SK-N-SH (cell line): ENCODE measurements around the gene NOTCH3. TPM values are rescaled to one million over a fixed set of nuclear protein-coding genes. Genes with fewer than 3 reads are reported as not detected.

Experiments
- CTCF ChIA-PET: fragments of 300-600, 350-600 bp; formaldehyde crosslinking; extraction: SDS; loops from one replicate; lab custom pipeline; 2021; lab: Yijun Ruan, JAX
- POLR2A ChIA-PET: fragments of 350-600 bp; sonication (Branson Sonifier 250); formaldehyde crosslinking; extraction: SDS; loops from one replicate; lab custom pipeline; 2020; ENCODE audit warnings: antibody characterized with exemption, inconsistent platforms; lab: Yijun Ruan, JAX
- DNase-seq: peaks from one replicate; pipeline ENCODE4 v3.0.0; 2012
- H2AFZ ChIP-seq: fragments of 200-600 bp; sonication (generic); 2 replicates; pipeline ENCODE4 v1.8.1; 2016; ENCODE audit warnings: antibody characterized with exemption, mild to moderate bottlenecking, low read depth
- H3F3A ChIP-seq: fragments of 200-600 bp; sonication (generic); replicated peaks from 2 replicates; pipeline ENCODE3; 2016; ENCODE audit warnings: antibody characterized with exemption, mild to moderate bottlenecking; ENCODE audit not compliant: insufficient read depth
- H3K27ac ChIP-seq, 2 experiments: fragments of 200-500 bp in 1 of 2; fragments of 200-600 bp in 1 of 2; sonication (Bioruptor generic) in 1 of 2; sonication (generic), shearing (Covaris generic) in 1 of 2; 2 replicates each; pipeline versions ENCODE4 v1.5.1 to v1.6.1; 2014 to 2016; ENCODE audit warnings: low read depth in 2 of 2, inconsistent platforms in 1 of 2, low read length in 1 of 2, mild to moderate bottlenecking in 1 of 2, mixed read lengths in 1 of 2
- H3K27me3 ChIP-seq: fragments of 200-600 bp; sonication (generic), shearing (Covaris generic); 2 replicates; pipeline ENCODE4 v1.6.1; 2016; ENCODE audit warnings: mixed run types; ENCODE audit not compliant: insufficient read depth
- H3K36me3 ChIP-seq, 2 experiments: fragments of 200-500 bp in 1 of 2; fragments of 200-600 bp in 1 of 2; sonication (Bioruptor generic) in 1 of 2; sonication (generic) in 1 of 2; replicated peaks in 1 of 2; 2 replicates each; pipeline versions ENCODE3 to v1.5.1; 2014 to 2016; ENCODE audit warnings: low read length in 1 of 2, mild to moderate bottlenecking in 1 of 2; ENCODE audit not compliant: insufficient read depth in 2 of 2, control insufficient read depth in 1 of 2
- H3K4me1 ChIP-seq, 2 experiments: fragments of 200-500 bp in 1 of 2; fragments of 200-600 bp in 1 of 2; sonication (Bioruptor generic) in 1 of 2; sonication (generic), shearing (Covaris generic) in 1 of 2; 2 replicates each; pipeline versions ENCODE4 v1.5.1 to v1.6.1; 2014 to 2016; ENCODE audit warnings: low read depth in 1 of 2, low read length in 1 of 2, mixed run types in 1 of 2; ENCODE audit not compliant: insufficient read depth in 2 of 2, control insufficient read depth in 1 of 2
- H3K4me2 ChIP-seq: fragments of 200-600 bp; sonication (generic), shearing (Covaris generic); 2 replicates; pipeline ENCODE4 v1.6.1; 2017; ENCODE audit warnings: mixed run types
- H3K4me3 ChIP-seq, 2 experiments: fragments of 200-500 bp in 1 of 2; fragments of 200-600 bp in 1 of 2; sonication (Bioruptor generic) in 1 of 2; sonication (generic), shearing (Covaris generic) in 1 of 2; 2 replicates each; pipeline versions ENCODE4 v1.5.1 to v1.8.1; 2014 to 2016; ENCODE audit warnings: low read depth in 2 of 2, inconsistent platforms in 1 of 2, low read length in 1 of 2, mild to moderate bottlenecking in 1 of 2, mixed read lengths in 1 of 2, moderate library complexity in 1 of 2
- H3K79me2 ChIP-seq: fragments of 200-600 bp; sonication (generic); 2 replicates; pipeline ENCODE4 v1.8.1; 2017; ENCODE audit warnings: mild to moderate bottlenecking; ENCODE audit not compliant: insufficient read depth
- H3K9ac ChIP-seq: fragments of 200-600 bp; sonication (generic); 2 replicates; pipeline ENCODE4 v1.6.1; 2017; ENCODE audit warnings: mixed run types
- H3K9me2 ChIP-seq: fragments of 200-600 bp; sonication (generic); 2 replicates; pipeline ENCODE4 v1.6.1; 2017; ENCODE audit warnings: mixed run types
- H3K9me3 ChIP-seq: fragments of 200-600 bp; sonication (generic); 2 replicates; pipeline ENCODE4 v1.6.1; 2017; ENCODE audit warnings: mixed run types, mild to moderate bottlenecking, moderate library complexity
- H4K20me1 ChIP-seq: fragments of 200-600 bp; sonication (generic); 2 replicates; pipeline ENCODE4 v1.6.1; 2017; ENCODE audit warnings: mild to moderate bottlenecking, mixed run types; ENCODE audit not compliant: insufficient read depth
- EP300 ChIP-seq, 2 experiments: IDR thresholded peaks; 2 replicates each; pipeline versions ENCODE4 v1.4.0 to v1.6.1; 2012; ENCODE audit warnings: borderline replicate concordance in 1 of 2, low read depth in 1 of 2, low read length in 1 of 2
- FOXM1 ChIP-seq: IDR thresholded peaks from 2 replicates; pipeline ENCODE4 v1.4.0; 2012; ENCODE audit warnings: low read depth, mild to moderate bottlenecking
- GATA2 ChIP-seq: sonication (generic); formaldehyde crosslinking; IDR thresholded peaks from 2 replicates; pipeline ENCODE4 v1.5.0; 2020; ENCODE audit warnings: mild to moderate bottlenecking, missing genetic modification reagents
- JUND ChIP-seq: IDR thresholded peaks from 2 replicates; pipeline ENCODE4 v1.4.0; 2012
- MEF2A ChIP-seq: IDR thresholded peaks from 2 replicates; pipeline ENCODE4 v1.4.0; 2012; ENCODE audit warnings: low read depth, borderline replicate concordance
- NRF1 ChIP-seq: IDR thresholded peaks from 2 replicates; pipeline ENCODE4 v1.6.1; 2012; ENCODE audit warnings: low read depth, mild to moderate bottlenecking, low read length
- PBX3 ChIP-seq: IDR thresholded peaks from 2 replicates; pipeline ENCODE4; 2012
- RAD21 ChIP-seq: IDR thresholded peaks from 2 replicates; pipeline ENCODE4 v1.6.1; 2012; ENCODE audit warnings: mild to moderate bottlenecking, low read length
- RCOR1 ChIP-seq: fragments of 150-350 bp; IDR thresholded peaks from 2 replicates; pipeline ENCODE4 v1.6.1; 2017; ENCODE audit warnings: antibody characterized with exemption, low read length
- RFX5 ChIP-seq: IDR thresholded peaks from 2 replicates; pipeline ENCODE4 v1.6.1; 2012; ENCODE audit warnings: mild to moderate bottlenecking, improper control_type of control experiment, low read length
- RXRA ChIP-seq: IDR thresholded peaks from 2 replicates; pipeline ENCODE4 v1.4.0; 2012; ENCODE audit warnings: low read depth, mild to moderate bottlenecking, borderline replicate concordance
- TAF1 ChIP-seq: IDR thresholded peaks from 2 replicates; pipeline ENCODE4 v1.6.1; 2012; ENCODE audit warnings: low read depth, mild to moderate bottlenecking, low read length, moderate library complexity, borderline replicate concordance
- TEAD4 ChIP-seq: IDR thresholded peaks from 2 replicates; pipeline ENCODE4 v1.4.0; 2012; ENCODE audit warnings: mild to moderate bottlenecking, borderline replicate concordance; ENCODE audit not compliant: insufficient read depth
- USF2 ChIP-seq: fragments of 150-350 bp; IDR thresholded peaks from 2 replicates; pipeline ENCODE4 v1.6.1; 2017; ENCODE audit warnings: antibody characterized with exemption, low read length, low read depth, borderline replicate concordance
- YY1 ChIP-seq: IDR thresholded peaks from 2 replicates; pipeline ENCODE4 v1.4.0; 2012; ENCODE audit warnings: low read depth, mild to moderate bottlenecking
- ZBTB33 ChIP-seq: IDR thresholded peaks from 2 replicates; pipeline ENCODE4 v1.4.0; 2012; ENCODE audit warnings: low read depth, borderline replicate concordance
- WGBS: methylation state at CpG from one replicate; pipeline ENCODE4 v1.1.6; 2017; ENCODE audit warnings: low lambda C conversion rate; 5-methylcytosine and 5-hydroxymethylcytosine counted together
- polyA plus RNA-seq, 3 experiments: library from polyadenylated mRNA; depleted of rRNA; stranded (reverse); fragments of >200 nt; gene quantifications; 2 replicates each; pipeline ENCODE4 v1.2.3, GENCODE V29; 2012

The NOTCH3 gene
- polyA plus RNA-seq, 1 of the 3 experiments (the other 2 are of a cell fraction), result 7.0 TPM

GRCh38 chr19:15180451-15181390, 20.1 kb downstream of the NOTCH3 start (continued):
- TF ChIP-seq TEAD4, result no peak
- TF ChIP-seq FOXM1, result no peak
- TF ChIP-seq RFX5, result no peak
- no peak for TF ChIP-seq GATA2
- TF ChIP-seq RXRA, result no peak

- H3K36me3 ChIP-seq, result no peaks in the 10 kb centered on the region
- TF ChIP-seq RXRA (no peak), ZBTB33 (no peak), YY1 (no peak), EP300 (IDR thresholded peaks at IDR 0.05; ENCODE audit: borderline replicate concordance in 1 of 2, low read depth in 1 of 2, low read length in 1 of 2) (no peak), RCOR1 (no peak), RFX5 (no peak), PBX3 (no peak), JUND (no peak), NRF1 (no peak), FOXM1 (no peak), USF2 (no peak), TEAD4 (no peak), RAD21 (no peak), MEF2A (no peak), TAF1 (no peak)
- no peak overlapping the region for H3K27ac ChIP-seq
- peaks cover 0 to 2% of the 10 kb centered on the region in 2 experiments; a peak in 1 of 4 replicates for H3K4me1 ChIP-seq
- no peaks in the 10 kb centered on the region for H3K9me3 ChIP-seq
- H3F3A ChIP-seq, result no peaks in the 10 kb centered on the region
- no peak overlapping the region for H2AFZ ChIP-seq
- H3K4me2 ChIP-seq, result no peak overlapping the region
- DNase-seq, result no peak
- 92% methylated on average over 22 of the region's 33 CpGs for WGBS
- ChIA-PET POLR2A (no interaction called here), CTCF (interaction anchor here (1.1 to 2.9 kb wide), 7 partner anchors 11 to 245 kb away, joined by 3 to 21 read pairs (median 10); partner anchors contain the start of gene AKAP8L)
- no peaks in the 10 kb centered on the region for H3K9me2 ChIP-seq
- H3K9ac ChIP-seq, result no peak overlapping the region
- H3K27me3 ChIP-seq, result no peaks in the 10 kb centered on the region
- H3K79me2 ChIP-seq, result no peaks in the 10 kb centered on the region; the same call in 1 of the 2 replicates
- no peak overlapping the region for H3K4me3 ChIP-seq
- H4K20me1 ChIP-seq, result no peaks in the 10 kb centered on the region
These were observed 22.0 kb downstream of the NOTCH3 start for GRCh38 chr19:15178629-15179308.
